ENCODE measurements around the gene RASA4. TPM values are rescaled to one million over a fixed set of nuclear protein-coding genes. Genes with fewer than 3 reads are reported as not detected.
A peak's percentile ranks its signal among the peaks of the same experiment; 100 is the strongest.
"Not testable (repeated sequence)": the region's sequence is repeated elsewhere in the genome, so short reads cannot be mapped to it uniquely, and the experiment has no call there.

RASA4 gene
- total RNA-seq, 1 donor from 2014 or later, result 62.3 TPM

GRCh38 chr7:102599699-102600098, 16.9 kb downstream of the RASA4 start:
- ATAC-seq (ENCODE audit: low read depth); intact Hi-C loops (cut with micrococcal nuclease); H3K27ac Mint-ChIP-seq; H3K9me3 Mint-ChIP-seq; POLR2A ChIA-PET; H3K4me3 Mint-ChIP-seq; CTCF ChIA-PET; DNase-seq; H3K36me3 Mint-ChIP-seq (ENCODE audit: low read depth); H3K27me3 Mint-ChIP-seq; H3K4me1 Mint-ChIP-seq: not testable (repeated sequence)

- H3K27me3 Mint-ChIP-seq; DNase-seq; CTCF ChIA-PET; intact Hi-C loops (cut with micrococcal nuclease); H3K27ac Mint-ChIP-seq; H3K4me3 Mint-ChIP-seq; H3K36me3 Mint-ChIP-seq (ENCODE audit: low read depth); ATAC-seq (ENCODE audit: low read depth); H3K9me3 Mint-ChIP-seq; POLR2A ChIA-PET; H3K4me1 Mint-ChIP-seq: not testable (repeated sequence)
Observed at GRCh38 chr7:102596036-102596435, 20.5 kb downstream of the RASA4 start.

- intact Hi-C loops (cut with micrococcal nuclease); H3K36me3 Mint-ChIP-seq (ENCODE audit: low read depth): not testable (repeated sequence)
Observed at GRCh38 chr7:102593637-102594334, 22.8 kb downstream of the RASA4 start.

GRCh38 chr7:102592477-102593019, 24.0 kb downstream of the RASA4 start:
- CTCF ChIA-PET; H3K27ac Mint-ChIP-seq; H3K4me1 Mint-ChIP-seq; H3K36me3 Mint-ChIP-seq (ENCODE audit: low read depth); H3K9me3 Mint-ChIP-seq; POLR2A ChIA-PET; H3K4me3 Mint-ChIP-seq; intact Hi-C loops (cut with micrococcal nuclease); H3K27me3 Mint-ChIP-seq: not testable (repeated sequence)
- peak; percentile 56 for DNase-seq
- peak; percentile 74 for ATAC-seq (ENCODE audit: low read depth)

More at GRCh38 chr7:102593637-102594334, 22.8 kb downstream of the RASA4 start:
- H3K9me3 Mint-ChIP-seq, POLR2A ChIA-PET, H3K4me1 Mint-ChIP-seq, CTCF ChIA-PET, H3K27me3 Mint-ChIP-seq, H3K4me3 Mint-ChIP-seq, DNase-seq, H3K27ac Mint-ChIP-seq: not testable (repeated sequence)
- ATAC-seq (ENCODE audit: low read depth), result peak; percentile 69

- H3K9me3 Mint-ChIP-seq; CTCF ChIA-PET; H3K27me3 Mint-ChIP-seq; intact Hi-C loops (cut with micrococcal nuclease); H3K27ac Mint-ChIP-seq; H3K4me3 Mint-ChIP-seq; H3K4me1 Mint-ChIP-seq; POLR2A ChIA-PET; H3K36me3 Mint-ChIP-seq (ENCODE audit: low read depth); DNase-seq: not testable (repeated sequence)
- ATAC-seq (ENCODE audit: low read depth), result peak; percentile 43
Observed at GRCh38 chr7:102589857-102590256, 26.7 kb downstream of the RASA4 start.

- POLR2A ChIA-PET; H3K4me3 Mint-ChIP-seq; H3K4me1 Mint-ChIP-seq; DNase-seq; H3K36me3 Mint-ChIP-seq (ENCODE audit: low read depth); H3K27me3 Mint-ChIP-seq; H3K27ac Mint-ChIP-seq; intact Hi-C loops (cut with micrococcal nuclease); CTCF ChIA-PET; ATAC-seq (ENCODE audit: low read depth); H3K9me3 Mint-ChIP-seq: not testable (repeated sequence)
Observed at GRCh38 chr7:102583495-102583894, 33.1 kb downstream of the RASA4 start.

- H3K27ac Mint-ChIP-seq; ATAC-seq (ENCODE audit: low read depth); CTCF ChIA-PET; H3K4me1 Mint-ChIP-seq; DNase-seq; POLR2A ChIA-PET; H3K27me3 Mint-ChIP-seq; H3K4me3 Mint-ChIP-seq; H3K36me3 Mint-ChIP-seq (ENCODE audit: low read depth); H3K9me3 Mint-ChIP-seq; intact Hi-C loops (cut with micrococcal nuclease): not testable (repeated sequence)
Observed at GRCh38 chr7:102581722-102582121, 34.8 kb downstream of the RASA4 start.

- H3K36me3 Mint-ChIP-seq (ENCODE audit: low read depth); H3K27me3 Mint-ChIP-seq; H3K27ac Mint-ChIP-seq; H3K4me1 Mint-ChIP-seq; H3K4me3 Mint-ChIP-seq; DNase-seq; H3K9me3 Mint-ChIP-seq; ATAC-seq (ENCODE audit: low read depth); CTCF ChIA-PET; intact Hi-C loops (cut with micrococcal nuclease); POLR2A ChIA-PET: not testable (repeated sequence)
Observed at GRCh38 chr7:102578486-102578885, 38.1 kb downstream of the RASA4 start.

GRCh38 chr7:102577315-102578240, 39.0 kb downstream of the RASA4 start:
- DNase-seq; ATAC-seq (ENCODE audit: low read depth); CTCF ChIA-PET: not testable (repeated sequence)

GRCh38 chr7:102576363-102576762, 40.2 kb downstream of the RASA4 start:
- H3K27me3 Mint-ChIP-seq; H3K4me3 Mint-ChIP-seq; DNase-seq; H3K27ac Mint-ChIP-seq; ATAC-seq (ENCODE audit: low read depth); intact Hi-C loops (cut with micrococcal nuclease); POLR2A ChIA-PET; H3K36me3 Mint-ChIP-seq (ENCODE audit: low read depth); H3K9me3 Mint-ChIP-seq; H3K4me1 Mint-ChIP-seq; CTCF ChIA-PET: not testable (repeated sequence)

More at GRCh38 chr7:102577315-102578240, 39.0 kb downstream of the RASA4 start:
- POLR2A ChIA-PET; intact Hi-C loops (cut with micrococcal nuclease); H3K36me3 Mint-ChIP-seq (ENCODE audit: low read depth); H3K4me1 Mint-ChIP-seq; H3K27ac Mint-ChIP-seq; H3K9me3 Mint-ChIP-seq; H3K4me3 Mint-ChIP-seq; H3K27me3 Mint-ChIP-seq: not testable (repeated sequence)

GRCh38 chr7:102574607-102575006, 41.9 kb downstream of the RASA4 start:
- H3K36me3 Mint-ChIP-seq (ENCODE audit: low read depth); H3K4me1 Mint-ChIP-seq; H3K27ac Mint-ChIP-seq; intact Hi-C loops (cut with micrococcal nuclease); H3K4me3 Mint-ChIP-seq; H3K9me3 Mint-ChIP-seq; DNase-seq; H3K27me3 Mint-ChIP-seq; ATAC-seq (ENCODE audit: low read depth); CTCF ChIA-PET; POLR2A ChIA-PET: not testable (repeated sequence)

All from activated B cell treated with CpG ODN at 0.5 μM for 24 hours (primary cell).